ENCODE results near the gene FBXW11. TPM values are rescaled to one million over a fixed set of nuclear protein-coding genes. Genes with fewer than 3 reads are reported as not detected.
"Not testable (repeated sequence)": the region's sequence is repeated elsewhere in the genome, so short reads cannot be mapped to it uniquely, and the experiment has no call there.

The FBXW11 gene
- polyA plus RNA-seq, 1 experiment = 77.1 TPM

GRCh38 chr5:171926311-171926710, 80.1 kb downstream of the FBXW11 start:
- POLR2A ChIA-PET = no interaction called here
- CTCF ChIA-PET = interaction anchor here (0.5 to 1.0 kb wide), 4 partner anchors 8 to 263 kb away, joined by 3 to 6 read pairs (median 3); no protein-coding TSS in a partner anchor
- no peak for DNase-seq (ENCODE audit: low read depth, low spot score)
- H3K27me3 ChIP-seq (ENCODE audit: control insufficient read depth, insufficient read depth, low read length) = no peaks in the 10 kb centered on the region
- H3K9me3 ChIP-seq (ENCODE audit: control insufficient read depth, insufficient read depth, low read length) = peaks cover 7% of the 10 kb centered on the region; the same call in 1 of the 2 replicates
- TF ChIP-seq, protein P1, sequence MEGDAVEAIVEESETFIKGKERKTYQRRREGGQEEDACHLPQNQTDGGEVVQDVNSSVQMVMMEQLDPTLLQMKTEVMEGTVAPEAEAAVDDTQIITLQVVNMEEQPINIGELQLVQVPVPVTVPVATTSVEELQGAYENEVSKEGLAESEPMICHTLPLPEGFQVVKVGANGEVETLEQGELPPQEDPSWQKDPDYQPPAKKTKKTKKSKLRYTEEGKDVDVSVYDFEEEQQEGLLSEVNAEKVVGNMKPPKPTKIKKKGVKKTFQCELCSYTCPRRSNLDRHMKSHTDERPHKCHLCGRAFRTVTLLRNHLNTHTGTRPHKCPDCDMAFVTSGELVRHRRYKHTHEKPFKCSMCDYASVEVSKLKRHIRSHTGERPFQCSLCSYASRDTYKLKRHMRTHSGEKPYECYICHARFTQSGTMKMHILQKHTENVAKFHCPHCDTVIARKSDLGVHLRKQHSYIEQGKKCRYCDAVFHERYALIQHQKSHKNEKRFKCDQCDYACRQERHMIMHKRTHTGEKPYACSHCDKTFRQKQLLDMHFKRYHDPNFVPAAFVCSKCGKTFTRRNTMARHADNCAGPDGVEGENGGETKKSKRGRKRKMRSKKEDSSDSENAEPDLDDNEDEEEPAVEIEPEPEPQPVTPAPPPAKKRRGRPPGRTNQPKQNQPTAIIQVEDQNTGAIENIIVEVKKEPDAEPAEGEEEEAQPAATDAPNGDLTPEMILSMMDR (IDR thresholded peaks at IDR 0.05; ENCODE audit: low read depth, low read length) = no peak
- H3K4me3 ChIP-seq (ENCODE audit: low read depth, low read length) = no peak overlapping the region
- no peak overlapping the region for H3K27ac ChIP-seq (ENCODE audit: low read depth, low read length)

DNA sequence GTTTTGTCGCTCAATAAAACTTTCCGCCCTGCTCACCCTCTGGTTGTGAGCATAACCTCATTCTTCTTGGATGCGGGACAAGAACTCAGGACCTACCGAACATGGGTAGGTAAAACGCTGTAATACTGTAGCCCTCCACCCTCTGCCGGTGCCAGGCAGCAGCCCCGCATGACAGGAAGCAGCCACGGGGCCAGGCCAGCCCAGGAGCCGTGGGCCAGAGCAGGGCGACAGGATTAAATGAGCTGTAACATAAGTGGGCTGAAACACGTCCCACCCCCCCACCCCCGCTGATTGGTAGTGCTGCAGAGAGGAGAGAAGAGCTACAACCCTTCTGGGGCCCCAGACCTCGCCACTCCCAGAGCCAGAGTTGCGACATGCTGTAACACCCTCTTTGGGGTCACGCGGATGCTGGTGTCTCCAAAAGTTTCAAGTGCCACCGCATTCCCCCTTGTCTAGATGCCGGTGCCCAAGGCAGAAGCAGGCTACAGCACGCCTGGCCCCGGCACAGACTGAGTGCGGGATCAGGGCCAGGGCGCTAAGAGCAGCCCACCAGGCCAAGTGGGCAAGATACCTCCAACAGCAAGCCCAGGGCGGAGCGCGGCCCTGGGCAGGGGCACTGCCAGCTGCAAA, 81.8 kb downstream of the FBXW11 start:
- ChIA-PET POLR2A (no interaction called here), CTCF (no interaction called here)
- Histone ChIP-seq H3K27ac (ENCODE audit: low read depth, low read length) (no peak overlapping the region), H3K27me3 (ENCODE audit: control insufficient read depth, insufficient read depth, low read length) (no peaks in the 10 kb centered on the region), H3K4me3 (ENCODE audit: low read depth, low read length) (no peak overlapping the region), H3K9me3 (ENCODE audit: control insufficient read depth, insufficient read depth, low read length) (peaks cover 7% of the 10 kb centered on the region; the same call in 1 of the 2 replicates)
- TF ChIP-seq, protein P1 (IDR thresholded peaks at IDR 0.05; ENCODE audit: low read depth, low read length) = no peak
- DNase-seq (ENCODE audit: low read depth, low spot score) = no peak

GRCh38 chr5:171920765-171921391, 85.6 kb downstream of the FBXW11 start:
- no peaks in the 10 kb centered on the region for H3K27me3 ChIP-seq (ENCODE audit: control insufficient read depth, insufficient read depth, low read length)
- H3K27ac ChIP-seq (ENCODE audit: low read depth, low read length) = no peak overlapping the region
- no peak for DNase-seq (ENCODE audit: low read depth, low spot score)
- peaks cover 7% of the 10 kb centered on the region; the same call in 1 of the 2 replicates for H3K9me3 ChIP-seq (ENCODE audit: control insufficient read depth, insufficient read depth, low read length)
- POLR2A ChIA-PET = interaction anchor here (0.9 kb wide), 1 partner anchor 86 kb away, joined by 4 read pairs; the partner anchor contains the start of gene FBXW11
- TF ChIP-seq, protein P1 (IDR thresholded peaks at IDR 0.05; ENCODE audit: low read depth, low read length) = no peak
- H3K4me3 ChIP-seq (ENCODE audit: low read depth, low read length) = no peak overlapping the region
- CTCF ChIA-PET = interaction anchor here (0.8 to 4.1 kb wide), 2 partner anchors 9 to 12 kb away, joined by 3 to 29 read pairs; no protein-coding TSS in a partner anchor

DNA sequence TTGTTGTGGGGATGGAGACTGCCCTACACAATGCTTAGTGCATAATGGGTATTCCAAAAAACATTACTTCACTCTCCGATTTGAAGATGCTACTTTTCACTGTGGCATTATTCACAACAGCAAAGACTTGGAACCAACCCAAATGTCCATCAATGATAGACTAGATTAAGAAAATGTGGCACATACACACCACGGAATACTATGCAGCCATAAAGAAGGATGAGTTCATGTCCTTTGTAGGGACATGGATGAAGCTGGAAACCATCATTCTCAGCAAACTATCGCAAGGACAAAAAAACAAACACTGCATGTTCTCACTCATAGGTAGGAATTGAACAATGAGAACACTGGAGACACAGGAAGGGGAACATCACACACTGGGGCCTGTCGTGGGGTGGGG, 90.7 kb downstream of the FBXW11 start:
- CTCF ChIA-PET = not testable (repeated sequence)

GRCh38 chr5:171914726-171915338, 91.6 kb downstream of the FBXW11 start:
- Histone ChIP-seq H3K27me3 (ENCODE audit: control insufficient read depth, insufficient read depth, low read length) (no peaks in the 10 kb centered on the region), H3K4me3 (ENCODE audit: low read depth, low read length) (no peak overlapping the region), H3K27ac (ENCODE audit: low read depth, low read length) (no peak overlapping the region), H3K9me3 (ENCODE audit: control insufficient read depth, insufficient read depth, low read length) (no peaks in the 10 kb centered on the region)
- CTCF ChIA-PET = interaction anchor here (0.6 kb wide), 1 partner anchor 124 kb away, joined by 3 read pairs; no protein-coding TSS in a partner anchor
- no peak for DNase-seq (ENCODE audit: low read depth, low spot score)
- TF ChIP-seq, protein P1 (IDR thresholded peaks at IDR 0.05; ENCODE audit: low read depth, low read length) = no peak
- POLR2A ChIA-PET = interaction anchor here (0.6 to 1.1 kb wide), 2 partner anchors 92 to 391 kb away, joined by 3 to 5 read pairs; partner anchors contain the start of gene FBXW11

More for the DNA sequence above, 90.7 kb downstream of the FBXW11 start:
- H3K4me3 ChIP-seq (ENCODE audit: low read depth, low read length); POLR2A ChIA-PET; H3K27me3 ChIP-seq (ENCODE audit: control insufficient read depth, insufficient read depth, low read length); H3K9me3 ChIP-seq (ENCODE audit: control insufficient read depth, insufficient read depth, low read length); H3K27ac ChIP-seq (ENCODE audit: low read depth, low read length); DNase-seq (ENCODE audit: low read depth, low spot score): not testable (repeated sequence)

Measured in AG04450 (cell line).